Fibroblast of mammary gland (primary cell): ENCODE results near the gene CACNA2D1.
"Not testable (repeated sequence)": the region's sequence is repeated elsewhere in the genome, so short reads cannot be mapped to it uniquely, and the experiment has no call there.

Experiments used
- DNase-seq: peaks from one replicate; pipeline ENCODE4 v3.0.0-alpha.2; 2010; ENCODE audit warnings: low read depth
- H3K4me3 ChIP-seq: 2 replicates; pipeline ENCODE4 v1.5.1; 2011; ENCODE audit warnings: low read depth, mild to moderate bottlenecking, low read length, moderate library complexity; ENCODE audit not compliant: control insufficient read depth
- CTCF ChIP-seq: conservative IDR thresholded peaks from 2 replicates; pipeline ENCODE4 v1.5.1; 2011; ENCODE audit warnings: low read depth, low read length, inconsistent platforms; ENCODE audit not compliant: control insufficient read depth, insufficient read depth

Gene CACNA2D1

GRCh38 chr7:82141427-82141826, 302.1 kb downstream of the CACNA2D1 start:
- DNase-seq, result peak; percentile 58
- TF ChIP-seq CTCF, result no peak
- no peak overlapping the region for H3K4me3 ChIP-seq

GRCh38 chr7:82140608-82141007, 303.0 kb downstream of the CACNA2D1 start:
- not testable (repeated sequence) for H3K4me3 ChIP-seq, DNase-seq

GRCh38 chr7:82131215-82131614, 312.4 kb downstream of the CACNA2D1 start:
- TF ChIP-seq CTCF, result no peak
- H3K4me3 ChIP-seq, result no peak overlapping the region
- DNase-seq, result peak; percentile 29

GRCh38 chr7:82129091-82129490, 314.5 kb downstream of the CACNA2D1 start:
- TF ChIP-seq CTCF, result no peak
- H3K4me3 ChIP-seq, result no peak overlapping the region
- DNase-seq, result no peak

GRCh38 chr7:82128546-82128945, 315.0 kb downstream of the CACNA2D1 start:
- no peak for TF ChIP-seq CTCF
- no peak overlapping the region for H3K4me3 ChIP-seq
- no peak for DNase-seq

- DNase-seq, result no peak
- no peak overlapping the region for H3K4me3 ChIP-seq
- TF ChIP-seq CTCF, result no peak
Measured at GRCh38 chr7:82126576-82126975, 317.0 kb downstream of the CACNA2D1 start.

- TF ChIP-seq CTCF, result no peak
- no peak for DNase-seq
- no peak overlapping the region for H3K4me3 ChIP-seq
Measured at GRCh38 chr7:82124445-82124844, 319.1 kb downstream of the CACNA2D1 start.
